Loucy (cell line): ENCODE measurements around the gene TAF4.

ENCODE experiments used
- EZH2phosphoT487 ChIP-seq: fragments of 200-600 bp; IDR thresholded peaks from 2 replicates; pipeline ENCODE4 v1.6.1; 2018; ENCODE audit warnings: antibody characterized with exemption, mild to moderate bottlenecking, moderate library complexity, borderline replicate concordance
- TF ChIP-seq, protein P1 (sequence below): fragments of 200-600 bp; sonication (generic); conservative IDR thresholded peaks from 2 replicates; pipeline ENCODE4 v1.5.1; 2014; ENCODE audit warnings: mild to moderate bottlenecking, antibody characterized with exemption, low read length

DNA sequence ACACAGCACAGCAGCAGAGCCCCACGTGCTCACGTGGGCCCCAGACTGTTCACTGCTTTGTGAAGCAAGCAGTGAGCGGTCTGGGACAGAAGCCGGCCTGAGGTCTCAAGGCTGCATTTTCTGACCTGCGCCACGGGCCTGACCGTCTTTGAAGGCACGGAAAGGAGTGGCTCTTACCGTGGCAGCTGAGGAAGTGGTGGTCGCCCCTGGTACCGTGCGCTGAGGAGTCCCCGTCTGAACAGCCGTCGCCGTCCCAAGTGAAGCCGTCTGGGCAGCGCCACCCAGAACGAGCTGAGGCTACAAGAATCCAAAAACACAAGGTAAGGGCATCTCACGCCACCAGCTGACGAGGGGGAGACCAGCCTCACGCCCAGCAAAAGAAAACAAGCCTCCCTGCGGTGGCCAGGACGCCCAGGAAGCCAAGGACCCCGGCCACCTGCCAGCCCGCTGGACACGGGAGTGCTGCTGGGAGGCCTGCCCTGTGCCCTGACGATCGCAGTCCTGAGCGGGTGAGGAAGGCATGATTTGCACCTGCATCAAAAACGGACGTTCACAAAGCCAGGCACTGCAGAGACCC lies 55.7 kb downstream of the TAF4 start:
- TF ChIP-seq, protein P1, sequence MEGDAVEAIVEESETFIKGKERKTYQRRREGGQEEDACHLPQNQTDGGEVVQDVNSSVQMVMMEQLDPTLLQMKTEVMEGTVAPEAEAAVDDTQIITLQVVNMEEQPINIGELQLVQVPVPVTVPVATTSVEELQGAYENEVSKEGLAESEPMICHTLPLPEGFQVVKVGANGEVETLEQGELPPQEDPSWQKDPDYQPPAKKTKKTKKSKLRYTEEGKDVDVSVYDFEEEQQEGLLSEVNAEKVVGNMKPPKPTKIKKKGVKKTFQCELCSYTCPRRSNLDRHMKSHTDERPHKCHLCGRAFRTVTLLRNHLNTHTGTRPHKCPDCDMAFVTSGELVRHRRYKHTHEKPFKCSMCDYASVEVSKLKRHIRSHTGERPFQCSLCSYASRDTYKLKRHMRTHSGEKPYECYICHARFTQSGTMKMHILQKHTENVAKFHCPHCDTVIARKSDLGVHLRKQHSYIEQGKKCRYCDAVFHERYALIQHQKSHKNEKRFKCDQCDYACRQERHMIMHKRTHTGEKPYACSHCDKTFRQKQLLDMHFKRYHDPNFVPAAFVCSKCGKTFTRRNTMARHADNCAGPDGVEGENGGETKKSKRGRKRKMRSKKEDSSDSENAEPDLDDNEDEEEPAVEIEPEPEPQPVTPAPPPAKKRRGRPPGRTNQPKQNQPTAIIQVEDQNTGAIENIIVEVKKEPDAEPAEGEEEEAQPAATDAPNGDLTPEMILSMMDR, result no peak
- no peak for TF ChIP-seq EZH2phosphoT487
